ENCODE data around the gene KDM5A.

KDM5A gene

DNA sequence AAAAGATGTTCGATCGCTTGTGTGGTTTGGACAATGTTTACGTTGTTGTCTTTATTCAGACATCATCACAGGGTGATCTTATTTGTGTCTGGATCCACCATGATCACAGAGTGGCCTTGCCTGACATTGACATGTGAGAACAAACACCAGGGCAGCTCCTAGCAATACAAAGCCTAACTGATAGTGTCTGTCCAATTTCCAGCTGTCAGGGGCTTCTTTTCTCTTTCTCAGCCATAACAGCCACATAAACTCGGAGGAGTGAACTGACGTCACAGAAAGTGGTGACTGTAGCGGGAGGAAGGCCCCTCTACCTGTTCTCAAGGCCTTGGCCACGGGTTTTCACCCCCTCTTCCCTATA lies 120.7 kb downstream of the KDM5A start:
- no peak for DNase-seq

DNA sequence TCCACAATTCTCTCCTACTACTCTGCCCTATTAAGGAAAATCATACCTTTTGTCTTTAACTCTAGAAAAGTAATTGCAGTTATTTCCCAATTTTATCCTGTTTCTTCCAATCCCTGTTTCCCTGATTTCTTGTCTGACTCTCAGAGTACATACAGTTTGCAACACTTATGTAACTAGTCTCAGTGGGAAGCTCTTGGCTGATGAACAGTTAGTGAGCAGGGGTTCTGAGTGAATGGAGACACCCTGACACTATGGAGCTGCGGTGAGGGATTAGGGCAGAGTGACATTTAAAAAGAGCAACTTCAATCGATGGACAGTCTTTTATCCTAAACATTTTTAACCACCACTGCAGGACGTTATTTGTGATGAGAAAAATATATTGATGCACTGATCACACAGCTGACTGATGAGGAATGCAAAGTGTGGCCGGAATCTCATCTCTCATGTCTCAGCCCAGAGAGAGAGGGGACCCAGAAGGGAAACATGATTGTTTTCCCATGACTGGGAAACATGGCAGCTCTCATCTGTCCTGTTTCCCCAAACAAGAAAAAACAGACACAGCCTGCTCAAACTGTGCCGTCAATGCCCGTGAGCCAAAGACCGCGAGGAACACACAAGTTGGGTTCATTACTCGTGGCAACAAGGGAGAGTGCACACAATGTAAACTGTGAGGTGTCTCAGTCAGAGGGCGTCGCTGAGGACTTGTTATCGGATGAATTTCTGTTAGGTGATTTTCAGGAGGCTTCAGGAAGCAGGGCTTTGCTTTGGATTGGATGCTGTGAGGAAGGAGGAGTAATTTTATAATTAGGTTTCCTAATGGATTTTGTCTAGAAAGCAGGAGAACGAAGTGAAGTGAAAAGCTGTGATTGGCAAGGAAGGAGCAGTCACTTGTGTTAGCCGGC lies 121.3 kb downstream of the KDM5A start:
- DNase-seq = no peak

DNA sequence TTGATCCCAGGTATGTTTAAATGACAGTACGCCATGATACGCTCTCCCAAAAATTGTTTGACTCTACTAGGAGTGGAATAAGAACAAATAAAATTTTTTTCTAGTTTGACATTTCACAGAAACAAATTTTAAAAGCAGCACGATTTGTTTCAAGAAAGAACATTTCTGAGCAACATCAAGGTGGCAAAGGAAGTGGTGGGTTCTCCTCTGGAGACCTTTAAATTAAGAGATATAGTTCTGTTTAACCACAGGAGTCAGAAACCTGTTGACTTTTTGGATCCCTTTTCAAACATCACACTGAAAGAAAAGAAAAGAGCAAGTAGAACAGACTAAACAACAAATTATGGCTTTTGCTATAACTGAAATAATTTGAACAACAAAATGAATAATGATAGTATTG lies 124.0 kb downstream of the KDM5A start:
- no peak for DNase-seq

DNA sequence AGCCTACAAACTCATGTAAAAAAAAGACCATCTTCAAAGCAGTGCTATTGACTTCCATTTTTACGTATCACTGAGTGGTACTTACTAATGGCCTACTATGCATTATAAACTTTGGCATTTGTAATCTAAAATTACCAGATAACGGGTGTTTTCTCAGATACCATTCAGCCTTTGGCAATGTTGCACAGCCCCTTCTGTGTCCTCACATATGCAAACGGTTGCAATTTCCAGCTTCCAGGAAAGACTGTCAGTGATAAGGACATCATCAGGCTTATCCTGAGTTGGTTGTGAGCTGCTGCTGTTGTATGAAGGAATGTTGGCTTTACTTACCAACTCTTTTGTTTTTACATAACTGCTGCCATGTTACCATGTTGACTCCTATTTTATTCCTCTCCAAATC lies 124.9 kb downstream of the KDM5A start:
- no peak for DNase-seq

- DNase-seq = no peak
Observed at GRCh38 chr12:263574-263973, 125.5 kb downstream of the KDM5A start.

DNA sequence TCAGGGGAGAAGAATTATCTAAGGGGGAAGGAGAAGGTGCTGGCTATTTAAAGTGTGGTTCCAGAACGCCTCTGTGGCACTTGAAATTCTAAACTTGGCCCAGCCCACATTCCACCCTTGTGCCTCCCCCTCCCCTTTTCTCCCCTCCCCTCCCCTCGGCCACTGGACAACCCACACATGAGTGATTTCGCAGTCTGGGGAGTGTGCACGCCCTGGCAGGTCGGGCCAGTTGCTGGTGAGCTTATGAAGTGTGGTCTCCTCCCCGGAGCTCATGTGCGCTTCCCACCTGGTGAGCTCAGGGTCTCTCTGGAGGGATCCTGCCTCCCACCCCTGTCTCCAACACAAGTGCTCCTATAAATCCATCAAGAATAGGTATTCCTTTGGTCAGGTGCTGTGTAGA lies 126.3 kb downstream of the KDM5A start, which contains the start of gene SLC6A13:
SLC6A13 (minus strand) TSS at position 20 of the 400 bp plus-strand sequence. CDS start 2,784 bp downstream, outside the sequence.
- no peak for DNase-seq

GRCh38 chr12:262113-262512 lies 127.0 kb downstream of the KDM5A start:
- DNase-seq = no peak

DNA sequence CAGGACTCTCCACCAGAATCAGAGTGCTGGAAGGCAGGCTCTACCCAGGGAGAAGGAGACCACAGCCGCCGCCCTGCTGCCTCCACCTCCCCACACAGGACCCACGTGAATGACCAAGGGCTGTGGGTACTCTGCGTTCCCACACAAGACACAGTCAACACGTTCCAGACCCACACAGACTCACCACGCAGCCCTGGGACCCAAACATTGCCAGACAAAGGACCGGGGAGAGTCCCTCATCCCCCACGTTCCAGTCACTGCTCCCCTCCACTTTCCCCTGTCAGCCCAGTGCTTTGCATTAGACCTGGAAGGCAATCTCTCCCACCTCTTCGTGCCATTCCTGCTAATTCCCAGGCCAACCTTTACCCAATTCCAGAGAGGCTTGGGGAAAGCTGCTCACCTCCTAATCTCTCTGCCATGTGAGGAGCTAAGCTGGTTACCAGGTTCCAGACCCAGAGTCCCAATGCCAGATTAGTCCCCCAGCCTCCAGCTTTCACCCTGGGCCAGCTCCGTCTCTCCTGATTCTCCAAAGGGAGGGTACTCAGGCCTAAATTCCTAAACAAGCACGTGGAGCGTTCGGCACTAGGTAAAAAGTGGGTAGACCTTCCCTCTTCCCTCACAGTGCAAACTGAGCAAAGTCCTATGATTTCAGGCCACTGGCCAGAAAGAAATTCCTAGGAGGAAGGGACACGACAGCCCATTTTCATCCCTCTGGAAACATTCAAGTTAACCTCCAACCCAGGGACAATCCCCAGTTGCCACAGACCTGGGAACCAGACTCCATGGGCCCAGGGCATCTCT lies 131.4 kb downstream of the KDM5A start:
- DNase-seq = no peak

DNA sequence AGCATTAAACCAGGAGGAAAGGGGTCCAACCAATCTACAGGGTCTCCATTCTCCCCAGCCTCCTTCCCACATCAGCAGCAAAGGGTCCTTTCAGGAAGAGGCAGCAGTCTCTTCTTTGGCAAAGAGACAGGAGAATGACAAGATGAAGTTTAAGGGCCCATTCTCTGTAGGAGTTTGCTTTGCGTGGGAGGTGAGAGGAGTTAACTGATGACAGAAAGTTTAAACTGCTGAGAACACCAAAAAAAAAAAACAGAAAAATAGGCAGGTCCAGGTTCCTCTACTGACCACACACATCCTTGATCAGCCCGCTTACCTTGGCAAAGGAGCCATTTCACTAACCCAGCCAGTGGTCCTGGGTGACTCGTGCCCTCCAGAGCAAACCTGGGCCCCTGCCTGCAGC lies 132.2 kb downstream of the KDM5A start:
- DNase-seq = no peak

- no peak for DNase-seq
Observed at GRCh38 chr12:256225-256624, 132.9 kb downstream of the KDM5A start.

DNA sequence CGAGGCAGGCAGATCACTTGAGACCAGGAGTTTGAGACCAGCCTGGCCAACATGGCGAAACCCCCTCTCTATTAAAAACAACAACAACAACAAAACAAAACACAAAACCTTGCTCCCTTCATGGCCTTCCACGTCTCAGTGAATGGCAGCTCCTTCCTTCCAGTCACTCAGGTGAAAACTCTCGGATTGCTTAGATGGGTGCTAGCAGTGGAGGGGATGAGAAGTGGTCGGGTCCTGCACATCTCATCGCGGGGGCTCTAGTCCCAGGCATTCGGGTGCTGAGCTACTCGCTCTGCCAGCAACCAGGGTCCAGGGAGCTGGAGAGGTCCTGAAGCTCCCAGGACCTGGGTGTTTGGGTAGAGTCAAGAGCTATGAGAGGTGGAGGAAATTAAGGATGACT lies 134.2 kb downstream of the KDM5A start:
- no peak for DNase-seq

DNA sequence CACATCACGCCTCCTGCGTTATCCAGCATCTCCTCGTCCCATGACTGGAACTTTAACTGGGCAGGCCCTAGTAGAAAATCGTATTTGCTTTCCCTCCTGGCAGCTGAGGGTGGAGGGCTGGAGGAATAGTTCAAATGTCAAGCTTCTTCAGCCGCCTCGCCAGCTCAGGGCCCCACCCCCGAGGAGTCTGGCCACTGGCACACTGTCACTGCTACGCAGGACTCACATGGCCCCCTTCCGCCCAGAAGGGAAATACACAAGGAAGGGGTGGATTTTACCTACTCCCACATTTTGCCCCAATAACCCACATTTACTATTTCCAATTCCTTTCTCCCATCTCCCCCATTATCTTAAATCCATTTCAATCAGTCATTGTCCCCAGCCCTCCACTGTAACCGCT lies 135.1 kb downstream of the KDM5A start:
- no peak for DNase-seq

DNA sequence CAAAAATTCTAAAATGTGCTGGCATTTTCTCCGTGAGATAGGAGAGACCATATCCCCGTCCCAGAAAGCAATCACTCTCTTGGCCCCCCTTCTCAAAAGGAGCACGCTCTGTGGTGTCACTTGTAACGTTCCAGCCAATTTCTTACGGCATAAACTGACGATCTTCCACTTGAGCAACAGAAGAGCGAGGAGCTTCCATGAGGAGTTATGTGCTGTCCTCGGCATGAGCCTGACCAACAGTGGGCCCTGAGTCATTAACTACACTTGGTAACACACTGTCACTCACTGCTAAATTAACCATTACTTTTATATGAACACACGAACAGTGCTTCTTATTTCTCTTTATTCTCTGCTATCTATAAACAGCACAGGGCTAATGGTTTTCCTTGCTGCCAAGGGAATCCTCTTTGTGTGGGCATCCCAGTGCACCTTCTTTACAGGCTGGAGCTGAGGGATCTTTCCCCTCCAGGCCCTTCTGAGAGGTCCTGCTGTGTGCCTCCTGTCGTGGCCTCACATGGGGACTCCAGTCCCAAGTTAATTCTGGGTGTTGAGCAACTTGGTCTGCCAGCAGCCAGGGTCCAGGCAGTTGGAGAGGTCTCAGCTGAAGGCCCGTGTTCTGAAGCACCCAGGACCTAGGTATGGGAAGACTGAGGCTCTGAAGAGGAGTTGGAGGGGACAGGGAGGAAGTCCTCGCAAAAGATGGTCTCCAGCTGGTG lies 135.8 kb downstream of the KDM5A start:
- no peak for DNase-seq

GRCh38 chr12:252636-253035 lies 136.5 kb downstream of the KDM5A start:
- DNase-seq = no peak

GRCh38 chr12:247271-247670 lies 141.8 kb downstream of the KDM5A start:
- no peak for DNase-seq

DNA sequence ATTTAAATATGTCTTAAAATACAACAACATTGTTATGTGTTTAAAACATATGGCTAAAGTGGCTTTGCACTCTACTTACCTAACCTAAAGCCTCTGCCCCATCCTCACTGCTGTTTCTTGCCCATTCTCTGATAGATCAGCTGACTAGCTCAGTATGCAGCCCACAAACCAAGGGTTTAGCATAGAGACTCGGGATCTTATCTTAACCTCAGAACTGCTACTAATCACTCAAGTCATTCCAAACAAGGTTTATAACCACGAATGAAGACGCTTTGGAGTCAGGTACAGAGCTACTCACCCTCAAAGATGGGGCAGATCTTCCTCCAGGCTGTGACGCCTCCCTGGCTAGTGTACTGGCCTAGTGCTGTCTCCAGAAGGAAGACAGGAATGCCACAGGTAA lies 145.7 kb downstream of the KDM5A start:
- no peak for DNase-seq

DNA sequence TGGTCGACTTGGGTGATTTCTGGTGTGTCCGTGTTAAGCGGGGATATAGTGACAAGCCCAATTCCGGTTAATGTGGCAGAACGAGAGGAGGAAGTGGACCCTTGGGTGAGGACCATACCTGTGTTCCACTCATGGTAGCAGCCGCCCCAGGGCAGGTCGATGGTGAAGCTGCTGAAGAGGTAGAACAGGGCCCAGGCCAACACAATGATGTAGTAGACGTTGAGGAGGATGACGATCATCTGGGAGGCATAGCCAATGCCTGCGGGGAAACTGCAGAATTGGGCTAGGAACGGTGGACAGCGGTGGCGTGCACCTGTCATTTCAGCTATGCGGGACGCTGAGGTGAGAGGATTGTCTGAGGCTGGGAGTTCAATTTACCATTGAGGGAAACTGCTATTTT lies 146.6 kb downstream of the KDM5A start:
- DNase-seq = no peak

- DNase-seq = no peak
Observed at GRCh38 chr12:241266-241665, 147.9 kb downstream of the KDM5A start.

DNA sequence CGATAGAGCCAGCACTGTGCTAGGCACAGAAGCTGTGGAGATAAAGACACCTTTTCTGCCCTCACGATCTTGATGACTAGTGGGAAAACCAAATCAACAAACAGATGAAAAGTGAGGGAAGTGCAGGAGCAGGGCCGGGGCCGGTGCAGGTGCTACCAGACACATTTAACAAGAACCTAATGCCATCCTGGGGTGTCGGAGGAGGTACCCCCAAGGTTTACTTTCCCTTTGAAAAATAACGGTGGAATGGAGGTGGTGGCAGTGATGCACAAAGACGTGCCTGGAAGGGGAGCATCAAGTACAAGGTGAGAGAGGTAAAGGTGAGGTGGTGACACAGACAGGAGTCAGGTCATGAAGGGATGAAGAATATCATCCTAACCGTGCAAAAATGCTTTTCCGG lies 148.6 kb downstream of the KDM5A start:
- DNase-seq = no peak

DNA sequence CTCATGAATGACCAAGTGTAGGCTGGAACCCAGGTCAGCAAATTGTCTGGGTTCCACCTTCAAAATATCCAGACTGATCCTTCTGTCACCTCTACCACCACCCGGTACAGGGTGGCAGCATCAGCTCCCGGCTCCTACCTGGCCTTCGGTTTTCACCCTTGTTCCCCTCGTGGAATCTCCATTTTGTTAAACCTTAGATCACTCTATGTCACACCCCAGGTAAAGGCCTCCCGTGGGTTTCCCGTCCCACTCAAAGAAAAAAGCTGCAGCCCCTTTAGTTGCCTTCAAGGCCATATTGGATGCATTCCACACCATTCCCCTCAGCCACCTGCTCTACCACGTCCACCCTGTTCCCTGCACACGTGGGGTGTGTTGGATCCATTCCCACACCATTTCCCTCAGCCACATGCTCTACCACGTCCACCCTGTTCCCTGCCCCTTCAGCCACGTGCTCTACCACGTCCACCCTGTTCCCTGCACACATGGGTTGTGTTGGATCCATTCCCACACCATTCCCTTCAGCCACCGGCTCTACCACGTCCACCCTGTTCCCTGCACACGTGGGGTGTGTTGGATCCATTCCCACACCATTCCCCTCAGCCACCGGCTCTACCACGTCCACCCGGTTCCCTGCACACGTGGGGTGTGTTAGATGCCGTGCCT lies 150.3 kb downstream of the KDM5A start:
- DNase-seq = no peak

GRCh38 chr12:238116-238515 lies 151.0 kb downstream of the KDM5A start:
- no peak for DNase-seq

GRCh38 chr12:237026-237815 lies 151.9 kb downstream of the KDM5A start:
- DNase-seq = no peak
